ENCODE data around the gene SEC22A.

SEC22A gene

GRCh38 chr3:123321806-123322205, 120.1 kb downstream of the SEC22A start:
- Histone ChIP-seq H3K4me3 (no peak overlapping the region), H3K27ac (no peak overlapping the region)

GRCh38 chr3:123322866-123323265, 121.1 kb downstream of the SEC22A start:
- Histone ChIP-seq H3K27ac (no peak overlapping the region), H3K4me3 (no peak overlapping the region)

All from skin epidermis (tissue), 12 donors.